Liver (tissue), 9 donors: Measurements from ENCODE around the gene TACC3. TPM values are rescaled to one million over a fixed set of nuclear protein-coding genes. Genes with fewer than 3 reads are reported as not detected.

Experiments used
- DNase-seq: peaks from one replicate; pipeline ENCODE4 v3.0.0-alpha.2; 2017; ENCODE audit warnings: low spot score
- H3K27ac ChIP-seq, 2 donors: one replicate each; pipeline ENCODE4 v1.7.0; 2013; ENCODE audit warnings: inconsistent platforms in 2 of 2, low read length in 2 of 2, control low read depth in 1 of 2, low read depth in 1 of 2, mild to moderate bottlenecking in 1 of 2
- H3K27me3 ChIP-seq, 4 donors: one replicate each; pipeline versions ENCODE4 v1.6.1 to v1.7.0; 2013; ENCODE audit warnings: low read length in 3 of 4, inconsistent platforms in 1 of 4, mild to moderate bottlenecking in 1 of 4, moderate library complexity in 1 of 4; ENCODE audit not compliant: control insufficient read depth in 4 of 4, insufficient read depth in 4 of 4
- H3K36me3 ChIP-seq, 4 donors: one replicate each; pipeline versions ENCODE4 v1.6.1 to v1.7.0; 2013; ENCODE audit warnings: low read length in 3 of 4, mild to moderate bottlenecking in 3 of 4, low read depth in 1 of 4, moderate library complexity in 1 of 4; ENCODE audit not compliant: control insufficient read depth in 4 of 4, insufficient read depth in 3 of 4
- H3K4me1 ChIP-seq, 4 donors: one replicate each; pipeline versions ENCODE4 v1.6.1 to v1.7.0; 2013; ENCODE audit warnings: low read length in 3 of 4, mild to moderate bottlenecking in 3 of 4, moderate library complexity in 1 of 4; ENCODE audit not compliant: control insufficient read depth in 4 of 4, insufficient read depth in 4 of 4
- H3K4me3 ChIP-seq, 3 donors: one replicate each; pipeline versions ENCODE4 v1.6.1 to v1.7.0; 2013; ENCODE audit warnings: low read length in 3 of 3, control low read depth in 1 of 3, low read depth in 1 of 3, mild to moderate bottlenecking in 1 of 3
- H3K9ac ChIP-seq, 2 donors: one replicate each; pipeline ENCODE4 v1.7.0; 2013; ENCODE audit warnings: low read length in 2 of 2, mild to moderate bottlenecking in 2 of 2, moderate library complexity in 2 of 2, control low read depth in 1 of 2, low read depth in 1 of 2
- H3K9me3 ChIP-seq, 4 donors: one replicate each; pipeline versions ENCODE4 v1.6.1 to v1.7.0; 2013; ENCODE audit warnings: low read length in 3 of 4; ENCODE audit not compliant: control insufficient read depth in 4 of 4
- EGR1 ChIP-seq, 2 donors: IDR thresholded peaks; 2 replicates each; pipeline ENCODE4 v1.6.1; 2016 to 2018; ENCODE audit warnings: antibody characterized with exemption in 2 of 2, low read depth in 2 of 2
- FOXA1 ChIP-seq: IDR thresholded peaks from 2 replicates; pipeline ENCODE4 v1.6.1; 2016; ENCODE audit warnings: antibody characterized with exemption
- FOXA2 ChIP-seq: IDR thresholded peaks from 2 replicates; pipeline ENCODE4 v1.6.1; 2016; ENCODE audit warnings: antibody characterized with exemption
- HNF4A ChIP-seq, 2 donors: conservative IDR thresholded peaks; 2 replicates each; pipeline ENCODE4 v1.6.1; 2016; ENCODE audit warnings: antibody characterized with exemption in 2 of 2, mild to moderate bottlenecking in 2 of 2
- NR2F2 ChIP-seq: IDR thresholded peaks from 2 replicates; pipeline ENCODE4 v1.6.1; 2016; ENCODE audit warnings: antibody characterized with exemption
- RAD21 ChIP-seq, 2 donors: IDR thresholded peaks; 2 replicates each; pipeline ENCODE4 v1.6.1; 2016; ENCODE audit warnings: antibody characterized with exemption in 2 of 2, mild to moderate bottlenecking in 2 of 2
- RXRA ChIP-seq, 2 donors: IDR thresholded peaks; 2 replicates each; pipeline ENCODE4 v1.6.1; 2017 to 2018; ENCODE audit warnings: antibody characterized with exemption in 2 of 2, mild to moderate bottlenecking in 1 of 2
- SP1 ChIP-seq: IDR thresholded peaks from 2 replicates; pipeline ENCODE4 v1.6.1; 2018; ENCODE audit warnings: antibody characterized with exemption, mild to moderate bottlenecking
- TAF1 ChIP-seq: conservative IDR thresholded peaks from 2 replicates; pipeline ENCODE4 v1.6.1; 2016; ENCODE audit warnings: antibody characterized with exemption, mild to moderate bottlenecking
- YY1 ChIP-seq: IDR thresholded peaks from 2 replicates; pipeline ENCODE4 v1.6.1; 2016; ENCODE audit warnings: antibody characterized with exemption, mild to moderate bottlenecking
- ZBTB33 ChIP-seq: IDR thresholded peaks from 2 replicates; pipeline ENCODE4 v1.6.1; 2016; ENCODE audit warnings: antibody characterized with exemption
- WGBS: extraction: QIAGEN DNeasy Blood & Tissue Kit; methylation state at CpG from one replicate; pipeline ENCODE4 v1.1.7; 2013; 5-methylcytosine and 5-hydroxymethylcytosine counted together
- polyA plus RNA-seq, 2 donors: library from polyadenylated mRNA; stranded (reverse) in 1 of 2; unstranded in 1 of 2; fragments of 200-250 nt in 1 of 2; fragments of >200 nt in 1 of 2; fragmentation: Nextera tagmentation in 1 of 2; extraction: Ambion mirVana in 1 of 2; gene quantifications; one replicate each; pipeline versions ENCODE4 v1.2.1 to v1.2.3, GENCODE V29; 2013 to 2015
- total RNA-seq, 2 donors: library from RNA; depleted of rRNA; stranded (reverse); fragments of >200 nt; gene quantifications; one replicate each; pipeline ENCODE4 v1.2.3, GENCODE V29; 2014
- TF ChIP-seq, protein P1 (sequence below): fragments of 150-350 bp; IDR thresholded peaks from 2 replicates; pipeline ENCODE4 v1.5.1; 2017; ENCODE audit warnings: improper control_type of control experiment, low read depth, low read length; ENCODE audit not compliant: missing input control
- TF ChIP-seq, protein P2 (sequence below): IDR thresholded peaks from 2 replicates; pipeline ENCODE4 v1.6.1; 2016; ENCODE audit warnings: antibody characterized with exemption
- TF ChIP-seq, protein P3 (sequence below): IDR thresholded peaks from 2 replicates; pipeline ENCODE4 v1.6.1; 2016; ENCODE audit warnings: antibody characterized with exemption, mild to moderate bottlenecking
- donor health status: healthy.
- donor health status: healthy.
- donor health status: healthy.
- donor health status: healthy.
- donor health status: healthy.

Gene TACC3
- total and polyA plus RNA-seq, 4 donors = 1.4 to 38.9 (median 5.5) TPM

GRCh38 chr4:1760521-1761071 lies 39.3 kb downstream of the TACC3 start (continued):
- TF ChIP-seq, protein P1, sequence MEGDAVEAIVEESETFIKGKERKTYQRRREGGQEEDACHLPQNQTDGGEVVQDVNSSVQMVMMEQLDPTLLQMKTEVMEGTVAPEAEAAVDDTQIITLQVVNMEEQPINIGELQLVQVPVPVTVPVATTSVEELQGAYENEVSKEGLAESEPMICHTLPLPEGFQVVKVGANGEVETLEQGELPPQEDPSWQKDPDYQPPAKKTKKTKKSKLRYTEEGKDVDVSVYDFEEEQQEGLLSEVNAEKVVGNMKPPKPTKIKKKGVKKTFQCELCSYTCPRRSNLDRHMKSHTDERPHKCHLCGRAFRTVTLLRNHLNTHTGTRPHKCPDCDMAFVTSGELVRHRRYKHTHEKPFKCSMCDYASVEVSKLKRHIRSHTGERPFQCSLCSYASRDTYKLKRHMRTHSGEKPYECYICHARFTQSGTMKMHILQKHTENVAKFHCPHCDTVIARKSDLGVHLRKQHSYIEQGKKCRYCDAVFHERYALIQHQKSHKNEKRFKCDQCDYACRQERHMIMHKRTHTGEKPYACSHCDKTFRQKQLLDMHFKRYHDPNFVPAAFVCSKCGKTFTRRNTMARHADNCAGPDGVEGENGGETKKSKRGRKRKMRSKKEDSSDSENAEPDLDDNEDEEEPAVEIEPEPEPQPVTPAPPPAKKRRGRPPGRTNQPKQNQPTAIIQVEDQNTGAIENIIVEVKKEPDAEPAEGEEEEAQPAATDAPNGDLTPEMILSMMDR = no peak
- TF ChIP-seq FOXA1 (no peak), EGR1 (IDR thresholded peaks at IDR 0.05; ENCODE audit: low read depth in 2 of 2) (no peak), ZBTB33 (no peak)

DNA sequence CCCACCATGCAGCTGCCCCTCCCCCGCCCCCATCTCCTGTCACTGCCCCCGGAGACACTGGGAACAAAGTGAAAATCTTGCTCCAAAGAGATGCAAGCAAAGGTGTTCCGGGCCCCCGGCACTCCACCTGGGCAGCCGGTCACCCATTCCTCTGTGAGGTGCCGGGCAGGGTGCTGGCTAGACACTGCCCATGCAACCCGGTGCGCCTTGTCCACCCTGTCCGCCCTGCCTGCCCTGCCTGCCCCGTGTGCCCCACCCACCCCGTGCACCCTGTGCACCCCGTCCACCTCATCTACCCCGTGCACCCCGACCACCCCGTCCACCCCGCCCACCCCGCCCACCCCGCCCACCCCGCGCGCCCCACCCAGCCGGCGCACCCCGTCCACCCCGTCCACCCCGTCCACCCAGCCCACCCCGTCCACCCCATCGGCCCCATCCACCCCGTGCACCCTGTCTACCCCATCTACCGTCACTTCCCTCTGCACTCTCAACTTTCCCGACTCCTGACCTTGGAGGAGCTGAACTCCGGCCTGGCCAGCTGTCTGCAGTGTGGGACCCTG lies 39.9 kb downstream of the TACC3 start:
- no peak for DNase-seq
- Histone ChIP-seq H3K27me3 (no peaks in the 10 kb centered on the region), H3K4me3 (no peak overlapping the region), H3K9me3 (no peaks in the 10 kb centered on the region), H3K4me1 (peaks cover 0 to 5% (median 2%) of the 10 kb centered on the region in 4 donors), H3K36me3 (no peaks in the 10 kb centered on the region), H3K27ac (no peak overlapping the region), H3K9ac (no peak overlapping the region)
- TF ChIP-seq SP1 (no peak), TAF1 (no peak), NR2F2 (no peak)
- WGBS = 74% methylated on average over 32 of the region's 32 CpGs

GRCh38 chr4:1762264-1763010 lies 41.1 kb downstream of the TACC3 start:
- Histone ChIP-seq H3K36me3 (no peaks in the 10 kb centered on the region), H3K4me3 (no peak overlapping the region), H3K27me3 (no peaks in the 10 kb centered on the region), H3K4me1 (peaks cover 0 to 5% (median 2%) of the 10 kb centered on the region in 4 donors), H3K27ac (no peak overlapping the region), H3K9me3 (no peaks in the 10 kb centered on the region), H3K9ac (no peak overlapping the region)
- WGBS = 82% methylated on average over 20 of the region's 20 CpGs
- TF ChIP-seq FOXA2 (no peak), RAD21 (IDR thresholded peaks at IDR 0.05) (no peak), EGR1 (IDR thresholded peaks at IDR 0.05; ENCODE audit: low read depth in 2 of 2) (no peak), FOXA1 (no peak), HNF4A (conservative IDR thresholded peaks at IDR 0.05) (no peak), TAF1 (no peak), RXRA (IDR thresholded peaks at IDR 0.05) (no peak), YY1 (no peak)
- TF ChIP-seq, protein P2, sequence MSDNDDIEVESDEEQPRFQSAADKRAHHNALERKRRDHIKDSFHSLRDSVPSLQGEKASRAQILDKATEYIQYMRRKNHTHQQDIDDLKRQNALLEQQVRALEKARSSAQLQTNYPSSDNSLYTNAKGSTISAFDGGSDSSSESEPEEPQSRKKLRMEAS = no peak
- TF ChIP-seq, protein P3, sequence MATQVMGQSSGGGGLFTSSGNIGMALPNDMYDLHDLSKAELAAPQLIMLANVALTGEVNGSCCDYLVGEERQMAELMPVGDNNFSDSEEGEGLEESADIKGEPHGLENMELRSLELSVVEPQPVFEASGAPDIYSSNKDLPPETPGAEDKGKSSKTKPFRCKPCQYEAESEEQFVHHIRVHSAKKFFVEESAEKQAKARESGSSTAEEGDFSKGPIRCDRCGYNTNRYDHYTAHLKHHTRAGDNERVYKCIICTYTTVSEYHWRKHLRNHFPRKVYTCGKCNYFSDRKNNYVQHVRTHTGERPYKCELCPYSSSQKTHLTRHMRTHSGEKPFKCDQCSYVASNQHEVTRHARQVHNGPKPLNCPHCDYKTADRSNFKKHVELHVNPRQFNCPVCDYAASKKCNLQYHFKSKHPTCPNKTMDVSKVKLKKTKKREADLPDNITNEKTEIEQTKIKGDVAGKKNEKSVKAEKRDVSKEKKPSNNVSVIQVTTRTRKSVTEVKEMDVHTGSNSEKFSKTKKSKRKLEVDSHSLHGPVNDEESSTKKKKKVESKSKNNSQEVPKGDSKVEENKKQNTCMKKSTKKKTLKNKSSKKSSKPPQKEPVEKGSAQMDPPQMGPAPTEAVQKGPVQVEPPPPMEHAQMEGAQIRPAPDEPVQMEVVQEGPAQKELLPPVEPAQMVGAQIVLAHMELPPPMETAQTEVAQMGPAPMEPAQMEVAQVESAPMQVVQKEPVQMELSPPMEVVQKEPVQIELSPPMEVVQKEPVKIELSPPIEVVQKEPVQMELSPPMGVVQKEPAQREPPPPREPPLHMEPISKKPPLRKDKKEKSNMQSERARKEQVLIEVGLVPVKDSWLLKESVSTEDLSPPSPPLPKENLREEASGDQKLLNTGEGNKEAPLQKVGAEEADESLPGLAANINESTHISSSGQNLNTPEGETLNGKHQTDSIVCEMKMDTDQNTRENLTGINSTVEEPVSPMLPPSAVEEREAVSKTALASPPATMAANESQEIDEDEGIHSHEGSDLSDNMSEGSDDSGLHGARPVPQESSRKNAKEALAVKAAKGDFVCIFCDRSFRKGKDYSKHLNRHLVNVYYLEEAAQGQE = no peak
- DNase-seq = no peak
